Fibroblast of pulmonary artery (primary cell): ENCODE data around the gene SHE.
A peak's percentile ranks its signal among the peaks of the same experiment; 100 is the strongest.
"Not testable (repeated sequence)": the region's sequence is repeated elsewhere in the genome, so short reads cannot be mapped to it uniquely, and the experiment has no call there.

Experiments used
- DNase-seq: peaks from one replicate; pipeline ENCODE4 v3.0.0-alpha.2; 2010; ENCODE audit warnings: low read depth
- H3K4me3 ChIP-seq: replicated peaks from 2 replicates; pipeline ENCODE4 v1.5.1; 2011; ENCODE audit warnings: low read depth, mild to moderate bottlenecking, control low read depth, low read length, moderate library complexity
- CTCF ChIP-seq: IDR thresholded peaks from 2 replicates; pipeline ENCODE4 v1.5.1; 2011; ENCODE audit warnings: mild to moderate bottlenecking, control low read depth, low read length, inconsistent platforms; ENCODE audit errors: missing control alignments

SHE gene

GRCh38 chr1:154489695-154490274 is 12.4 kb downstream of the SHE start:
- TF ChIP-seq CTCF: no peak
- no peak for DNase-seq

GRCh38 chr1:154488922-154489321 is 13.3 kb downstream of the SHE start:
- no peak overlapping the region for H3K4me3 ChIP-seq
- no peak for TF ChIP-seq CTCF
- no peak for DNase-seq

More at GRCh38 chr1:154489695-154490274, 12.4 kb downstream of the SHE start:
- no peak overlapping the region for H3K4me3 ChIP-seq

GRCh38 chr1:154486756-154487155 is 15.5 kb downstream of the SHE start:
- not testable (repeated sequence) for H3K4me3 ChIP-seq

GRCh38 chr1:154485910-154486496 is 16.2 kb downstream of the SHE start:
- no peak for TF ChIP-seq CTCF
- H3K4me3 ChIP-seq: no peak overlapping the region
- no peak for DNase-seq

More at GRCh38 chr1:154486756-154487155, 15.5 kb downstream of the SHE start:
- DNase-seq: not testable (repeated sequence)

GRCh38 chr1:154485106-154485505 is 17.1 kb downstream of the SHE start:
- TF ChIP-seq CTCF: no peak
- no peak overlapping the region for H3K4me3 ChIP-seq
- DNase-seq: peak; percentile 91

- TF ChIP-seq CTCF: no peak
- DNase-seq: peak; percentile 94
- H3K4me3 ChIP-seq: no peak overlapping the region
These were observed 18.0 kb downstream of the SHE start for GRCh38 chr1:154483941-154484803.

GRCh38 chr1:154481053-154481452 is 21.2 kb downstream of the SHE start:
- no peak overlapping the region for H3K4me3 ChIP-seq
- no peak for DNase-seq
- TF ChIP-seq CTCF: no peak
